OCI-LY3 (cell line): Measurements from ENCODE around the gene TTLL11.
"Not testable (repeated sequence)": the region's sequence is repeated elsewhere in the genome, so short reads cannot be mapped to it uniquely, and the experiment has no call there.

Experiments
- H2AFZ ChIP-seq: fragments of 200-600, 300-600 bp; shearing (Covaris generic); 2 replicates; pipeline ENCODE4 v1.6.0; 2014; ENCODE audit warnings: antibody characterized with exemption, low read depth, low read length
- H3K27ac ChIP-seq: fragments of 200-600, 300-600 bp; sonication (generic); 2 replicates; pipeline ENCODE4 v1.5.1; 2014; ENCODE audit warnings: mild to moderate bottlenecking, low read length, moderate library complexity, mixed read lengths
- H3K27me3 ChIP-seq: fragments of 200-600, 300-600 bp; sonication (generic); 2 replicates; pipeline ENCODE4 v1.6.1; 2014; ENCODE audit warnings: low read depth, low read length, mixed read lengths
- H3K36me3 ChIP-seq: fragments of 200-600, 300-600 bp; sonication (generic); replicated peaks from 2 replicates; pipeline ENCODE3; 2014; ENCODE audit warnings: low read depth, low read length, mixed read lengths
- H3K4me1 ChIP-seq: fragments of 300-600, 200-600 bp; sonication (generic); 2 replicates; pipeline ENCODE4 v1.6.1; 2014; ENCODE audit warnings: low read length, mixed read lengths
- H3K4me2 ChIP-seq: fragments of 200-600, 300-600 bp; sonication (generic); 2 replicates; pipeline ENCODE4 v1.6.1; 2014; ENCODE audit warnings: low read length, mixed read lengths
- H3K4me3 ChIP-seq: fragments of 300-600, 200-600 bp; sonication (generic); 2 replicates; pipeline ENCODE4 v1.5.1; 2014; ENCODE audit warnings: antibody characterized with exemption, mild to moderate bottlenecking, low read length, moderate library complexity
- H3K79me2 ChIP-seq: fragments of 300-600, 200-600 bp; shearing (Covaris generic); 2 replicates; pipeline ENCODE4 v1.6.1; 2014; ENCODE audit warnings: mild to moderate bottlenecking, low read length, mixed read lengths
- H3K9ac ChIP-seq: fragments of 300-600, 200-600 bp; shearing (Covaris generic); 2 replicates; pipeline ENCODE4 v1.6.0; 2014; ENCODE audit warnings: mild to moderate bottlenecking, low read length, moderate library complexity
- H3K9me3 ChIP-seq: fragments of 200-600, 300-600 bp; shearing (Covaris generic); 2 replicates; pipeline ENCODE4 v1.6.1; 2014; ENCODE audit warnings: low read length, mixed read lengths; ENCODE audit not compliant: insufficient read depth
- H4K20me1 ChIP-seq: fragments of 200-600, 300-600 bp; sonication (generic); 2 replicates; pipeline ENCODE4 v1.6.1; 2016; ENCODE audit warnings: low read length, mixed read lengths; ENCODE audit not compliant: insufficient read depth
- CTCF ChIP-seq: fragments of 200-600, 300-600 bp; sonication (generic); IDR thresholded peaks from 2 replicates; pipeline ENCODE4 v1.5.1; 2014; ENCODE audit warnings: antibody characterized with exemption, low read length, low read depth
- EZH2phosphoT487 ChIP-seq: fragments of 200-600 bp; shearing (Covaris generic); IDR thresholded peaks from 2 replicates; pipeline ENCODE4 v1.6.1; 2018; ENCODE audit warnings: antibody characterized with exemption, mixed run types, low read depth

TTLL11 gene

DNA sequence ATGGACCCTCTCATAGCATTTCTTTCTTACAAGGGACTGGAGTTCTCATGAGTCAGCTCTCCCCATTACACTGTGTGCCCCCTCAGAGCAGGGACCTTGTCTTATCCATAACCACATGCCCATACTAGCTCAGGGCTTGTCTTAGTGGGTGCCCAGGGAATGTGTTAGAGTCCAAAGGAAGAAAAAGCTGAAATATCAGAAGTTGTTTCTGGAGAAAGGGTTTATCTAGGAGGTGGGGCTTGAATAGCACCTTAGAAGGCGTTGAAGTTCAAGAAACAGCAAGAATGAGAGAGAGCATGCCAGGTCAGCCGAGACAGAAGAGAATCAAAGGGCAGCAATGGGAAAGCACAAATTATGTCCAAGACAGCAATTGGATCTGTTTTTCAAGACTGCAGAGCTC lies 109.4 kb downstream of the TTLL11 start:
- no peaks in the 10 kb centered on the region for H3K9me3 ChIP-seq
- no peaks in the 10 kb centered on the region for H4K20me1 ChIP-seq
- no peak overlapping the region for H2AFZ ChIP-seq
- no peak overlapping the region for H3K4me3 ChIP-seq
- H3K4me2 ChIP-seq, result no peak overlapping the region
- H3K27me3 ChIP-seq, result no peaks in the 10 kb centered on the region
- no peaks in the 10 kb centered on the region for H3K79me2 ChIP-seq
- H3K9ac ChIP-seq, result no peak overlapping the region
- H3K36me3 ChIP-seq, result no peaks in the 10 kb centered on the region
- no peak for TF ChIP-seq EZH2phosphoT487
- TF ChIP-seq CTCF, result no peak
- no peak overlapping the region for H3K27ac ChIP-seq
- H3K4me1 ChIP-seq, result no peaks in the 10 kb centered on the region

DNA sequence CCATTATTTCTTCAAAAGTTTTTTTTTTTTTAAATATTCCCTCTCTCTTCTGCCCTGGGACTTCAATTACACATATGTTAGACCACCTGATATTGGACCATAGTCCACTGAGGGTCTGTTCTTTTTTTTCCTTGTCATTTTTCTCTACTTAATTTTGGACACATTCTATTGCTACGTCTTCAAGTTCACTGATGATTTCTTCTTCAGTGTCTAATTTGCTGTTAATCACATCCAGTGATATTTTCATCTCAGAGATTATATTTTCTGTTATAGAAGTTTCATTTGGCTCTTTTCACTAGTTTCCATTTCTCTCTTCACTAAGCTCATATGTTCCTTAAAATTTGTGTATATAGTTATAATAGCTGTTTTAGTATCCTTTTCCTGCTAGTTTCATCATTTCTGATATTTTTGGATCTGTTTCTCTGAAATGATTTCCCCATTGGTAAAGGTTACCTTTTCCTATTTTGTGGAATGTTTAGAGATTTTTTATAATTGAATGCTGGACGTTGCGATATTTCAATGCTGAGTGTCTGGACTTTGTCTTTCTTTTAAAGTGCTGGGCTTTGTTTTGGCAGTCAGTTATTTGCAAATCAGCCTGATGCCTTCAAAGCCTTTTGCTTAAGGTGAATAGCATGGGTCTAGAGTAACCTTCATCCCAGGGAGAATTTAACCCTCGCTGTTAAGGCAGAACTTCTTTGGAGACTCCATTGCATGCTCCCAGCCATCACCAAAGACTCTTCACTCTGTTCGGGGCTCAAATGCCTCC lies 111.8 kb downstream of the TTLL11 start:
- Histone ChIP-seq H3K9ac (no peak overlapping the region), H2AFZ (no peak overlapping the region), H3K4me3 (no peak overlapping the region), H3K36me3 (no peaks in the 10 kb centered on the region), H3K27me3 (no peaks in the 10 kb centered on the region), H3K79me2 (no peaks in the 10 kb centered on the region), H4K20me1 (no peaks in the 10 kb centered on the region), H3K9me3 (no peaks in the 10 kb centered on the region), H3K4me1 (no peaks in the 10 kb centered on the region), H3K4me2 (no peak overlapping the region), H3K27ac (no peak overlapping the region)
- no peak for TF ChIP-seq EZH2phosphoT487
- no peak for TF ChIP-seq CTCF

DNA sequence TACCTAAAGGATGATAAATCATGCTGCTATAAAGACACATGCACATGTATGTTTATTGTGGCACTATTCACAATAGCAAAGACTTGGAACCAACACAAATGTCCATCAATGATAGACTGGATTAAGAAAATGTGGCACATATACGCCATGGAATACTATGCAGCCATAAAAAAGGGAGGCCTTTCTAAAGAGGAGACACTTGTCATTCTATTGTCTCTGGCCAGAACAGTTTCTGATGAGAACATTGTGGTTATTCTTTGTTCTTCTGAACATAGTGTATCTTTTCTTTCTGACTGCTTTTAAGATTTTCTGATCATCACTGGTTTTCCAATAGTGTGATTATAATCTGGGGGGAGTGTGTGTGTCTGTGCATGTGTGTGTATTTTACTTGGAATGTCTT lies 112.4 kb downstream of the TTLL11 start:
- not testable (repeated sequence) for H2AFZ ChIP-seq, H3K9me3 ChIP-seq, H3K4me3 ChIP-seq, H4K20me1 ChIP-seq, H3K36me3 ChIP-seq, H3K4me1 ChIP-seq, H3K9ac ChIP-seq, H3K27ac ChIP-seq, H3K79me2 ChIP-seq, H3K4me2 ChIP-seq, H3K27me3 ChIP-seq

DNA sequence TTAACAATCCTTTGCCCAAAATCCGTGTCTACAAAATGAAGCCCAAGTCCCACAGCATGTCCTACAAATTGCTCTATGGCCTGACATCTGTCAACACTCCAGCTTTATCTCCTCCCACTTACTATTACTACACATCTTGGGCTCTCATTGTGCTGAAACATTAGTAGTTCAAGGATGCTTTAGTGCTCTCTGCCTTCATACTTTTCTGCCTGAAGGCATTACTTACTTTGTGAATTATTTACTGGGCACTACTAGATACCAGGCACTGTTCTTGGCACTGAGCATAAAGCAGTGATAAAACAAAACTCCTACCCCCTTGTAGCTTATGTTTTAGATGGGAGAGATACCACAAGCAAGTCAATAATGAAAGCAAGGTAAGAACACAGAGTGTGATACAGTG lies 113.4 kb downstream of the TTLL11 start:
- Histone ChIP-seq H2AFZ (no peak overlapping the region), H3K4me1 (peaks cover 5% of the 10 kb centered on the region; the same call in 1 of the 2 replicates), H3K36me3 (no peaks in the 10 kb centered on the region)

More for the DNA sequence above, 113.4 kb downstream of the TTLL11 start:
- TF ChIP-seq CTCF, result no peak
- TF ChIP-seq EZH2phosphoT487, result no peak
- no peak overlapping the region for H3K9ac ChIP-seq
- no peaks in the 10 kb centered on the region for H3K27me3 ChIP-seq
- H3K4me3 ChIP-seq, result no peak overlapping the region
- no peaks in the 10 kb centered on the region for H3K9me3 ChIP-seq
- no peak overlapping the region for H3K27ac ChIP-seq
- H3K79me2 ChIP-seq, result no peaks in the 10 kb centered on the region
- no peaks in the 10 kb centered on the region for H4K20me1 ChIP-seq
- H3K4me2 ChIP-seq, result no peak overlapping the region
